ENCODE data around the gene MACF1.
"Not testable (repeated sequence)": the region's sequence is repeated elsewhere in the genome, so short reads cannot be mapped to it uniquely, and the experiment has no call there.

MACF1 gene

DNA sequence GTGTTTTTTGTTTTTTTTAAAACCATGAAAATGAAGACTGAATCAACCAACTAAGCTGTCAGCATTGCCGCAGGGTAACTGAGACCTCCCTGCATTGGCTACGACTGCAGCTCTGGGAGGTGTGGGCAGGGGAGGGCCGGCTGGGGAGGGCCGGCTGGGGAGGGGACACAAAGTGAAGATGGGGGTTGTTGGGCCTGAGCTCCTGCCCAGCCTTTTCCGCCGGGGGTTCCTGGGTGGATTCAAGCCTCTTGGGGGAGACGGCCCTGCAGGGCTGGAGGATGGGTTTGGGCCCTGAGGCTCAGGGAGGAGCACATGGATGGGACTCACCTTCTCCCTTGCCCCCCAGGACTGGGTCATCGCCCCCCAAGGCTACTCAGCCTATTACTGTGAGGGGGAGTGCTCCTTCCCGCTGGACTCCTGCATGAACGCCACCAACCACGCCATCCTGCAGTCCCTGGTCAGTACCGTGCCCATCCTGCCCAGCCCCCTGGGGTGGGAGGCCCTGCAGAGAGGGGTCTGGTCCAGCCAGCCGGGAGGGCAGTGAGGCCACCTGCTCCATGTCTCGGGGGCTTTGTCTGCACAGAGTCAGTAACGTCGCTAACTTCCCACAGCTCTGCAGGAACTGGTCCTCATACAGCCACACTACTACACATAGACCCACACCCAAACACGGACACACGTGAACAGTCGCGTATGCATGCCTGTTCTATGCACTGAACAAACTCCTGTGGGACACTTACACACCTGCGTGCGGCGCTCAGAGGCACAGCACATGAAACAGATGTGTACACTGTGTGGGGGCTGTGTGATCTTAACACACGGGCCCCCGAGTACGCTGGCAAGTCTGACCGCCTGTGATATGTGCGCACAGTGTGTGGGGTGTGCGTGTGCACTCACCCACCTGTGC, 318.4 kb downstream of the MACF1 start:
- no peak for DNase-seq

DNA sequence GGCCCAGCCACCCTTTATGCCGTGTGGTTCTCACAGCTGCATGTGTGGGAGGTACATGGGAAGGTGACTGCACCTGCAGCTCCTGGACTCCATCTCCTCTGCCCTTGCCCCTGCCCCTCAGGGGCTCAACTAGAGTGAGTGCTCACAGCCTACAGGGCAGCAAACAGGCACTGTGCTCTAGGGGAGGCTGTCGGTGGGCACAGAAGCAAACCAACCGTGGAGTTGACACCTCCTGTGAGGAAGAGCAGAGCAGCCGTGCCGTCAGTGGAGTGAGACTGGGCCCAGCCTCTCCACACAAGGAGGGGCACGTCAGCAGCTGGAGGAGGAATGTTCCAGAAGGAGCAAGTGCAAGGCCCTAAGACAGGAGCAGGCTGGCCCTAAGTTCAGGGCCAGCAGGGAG, 319.7 kb downstream of the MACF1 start:
- no peak for DNase-seq

DNA sequence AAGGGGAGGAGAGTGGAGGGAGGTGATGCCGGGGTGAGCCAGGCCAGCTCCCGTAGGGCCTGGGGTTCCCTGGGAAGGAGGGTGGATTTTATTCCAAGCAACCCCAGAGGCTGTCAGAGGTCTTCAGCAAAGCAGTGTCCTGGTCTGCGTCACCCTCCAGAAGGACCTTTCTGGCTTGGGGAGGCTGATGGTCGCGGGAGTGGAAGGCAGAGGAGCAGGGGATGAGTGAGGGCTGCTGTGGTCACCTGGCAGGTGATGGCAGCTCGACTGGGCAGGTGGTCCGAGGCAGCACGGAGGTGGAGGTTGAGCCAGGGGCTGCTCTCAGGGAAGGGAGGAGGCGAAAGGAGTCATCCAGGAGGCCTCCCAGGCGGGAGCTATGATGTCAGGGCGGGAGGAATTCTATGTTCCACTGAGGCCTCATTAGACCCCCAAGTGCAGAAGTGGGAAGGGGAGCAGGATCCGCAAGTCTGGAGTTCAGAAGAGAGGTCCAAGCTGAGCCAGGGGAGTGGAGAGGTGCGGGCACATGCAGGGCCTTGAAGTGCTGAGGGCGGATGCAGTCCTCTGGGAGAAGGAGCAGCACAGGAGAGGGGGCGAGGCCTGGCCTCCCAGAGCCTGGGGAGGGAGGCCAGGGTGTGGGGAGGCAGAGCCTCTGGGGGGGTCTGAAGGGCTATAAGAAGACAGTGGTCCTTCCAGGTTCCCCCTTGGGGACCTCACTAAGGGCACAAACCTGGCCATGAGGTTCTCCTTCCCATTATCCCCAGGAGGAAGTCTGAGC, 320.3 kb downstream of the MACF1 start:
- no peak for DNase-seq

DNA sequence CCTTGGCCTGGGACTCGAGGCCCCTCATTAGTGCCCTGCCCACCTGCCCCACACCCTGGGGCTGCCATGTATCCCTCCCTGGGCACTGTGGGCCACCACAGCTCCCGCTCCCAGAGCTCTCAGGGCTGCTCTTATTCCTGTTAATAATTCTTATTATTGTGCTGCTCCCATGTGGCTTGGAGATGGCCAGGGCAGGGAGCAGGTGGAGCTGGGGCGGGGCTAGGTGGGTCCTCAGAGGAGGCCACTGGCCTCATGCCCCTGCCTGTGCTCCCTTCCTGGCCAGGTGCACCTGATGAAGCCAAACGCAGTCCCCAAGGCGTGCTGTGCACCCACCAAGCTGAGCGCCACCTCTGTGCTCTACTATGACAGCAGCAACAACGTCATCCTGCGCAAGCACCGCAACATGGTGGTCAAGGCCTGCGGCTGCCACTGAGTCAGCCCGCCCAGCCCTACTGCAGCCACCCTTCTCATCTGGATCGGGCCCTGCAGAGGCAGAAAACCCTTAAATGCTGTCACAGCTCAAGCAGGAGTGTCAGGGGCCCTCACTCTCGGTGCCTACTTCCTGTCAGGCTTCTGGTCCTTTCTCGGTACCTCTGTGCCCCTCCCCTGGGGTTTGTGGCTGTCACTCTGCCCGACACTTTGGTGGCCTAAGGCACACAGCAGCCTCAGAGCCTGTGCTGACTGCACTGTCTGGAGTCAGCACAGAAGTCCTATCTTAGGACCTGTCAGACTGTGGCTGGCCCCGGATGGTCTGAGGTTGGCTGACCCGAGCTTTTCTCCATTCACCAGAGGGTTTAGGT, 321.1 kb downstream of the MACF1 start:
- DNase-seq: no peak

DNA sequence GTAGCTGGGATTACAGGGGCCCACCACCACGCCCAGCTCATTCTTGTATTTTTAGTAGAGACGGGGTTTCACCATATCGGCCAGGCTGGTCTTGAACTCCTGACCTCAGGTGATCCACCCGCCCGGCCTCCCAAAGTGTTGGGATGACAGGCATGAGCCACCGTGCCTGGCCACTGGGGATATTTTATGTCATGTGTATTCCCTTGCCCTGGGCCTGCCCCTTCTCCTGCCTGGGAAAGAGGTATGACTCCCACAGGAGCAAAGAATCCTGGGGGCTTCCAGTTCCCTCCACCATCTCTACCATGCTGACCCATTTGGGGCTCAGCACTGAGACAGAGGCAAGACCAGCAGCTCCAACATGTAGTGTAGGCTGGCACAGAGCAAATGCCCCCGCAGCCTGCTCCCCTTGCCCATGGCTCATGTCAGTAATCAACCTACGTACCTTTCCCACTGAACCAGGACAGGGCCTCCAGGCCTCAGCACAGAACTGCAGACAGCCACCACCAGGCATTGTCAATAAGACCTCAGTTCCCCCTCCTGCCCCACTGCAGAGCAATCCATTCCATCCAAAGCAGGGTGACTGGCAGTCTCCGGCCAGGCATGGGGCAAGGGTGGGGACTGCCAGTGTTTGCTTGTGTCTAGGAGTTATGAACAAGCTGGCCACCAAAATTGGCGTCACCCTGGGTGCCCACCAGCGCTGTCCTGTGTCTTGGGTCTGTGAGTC, 322.1 kb downstream of the MACF1 start:
- DNase-seq: no peak

DNA sequence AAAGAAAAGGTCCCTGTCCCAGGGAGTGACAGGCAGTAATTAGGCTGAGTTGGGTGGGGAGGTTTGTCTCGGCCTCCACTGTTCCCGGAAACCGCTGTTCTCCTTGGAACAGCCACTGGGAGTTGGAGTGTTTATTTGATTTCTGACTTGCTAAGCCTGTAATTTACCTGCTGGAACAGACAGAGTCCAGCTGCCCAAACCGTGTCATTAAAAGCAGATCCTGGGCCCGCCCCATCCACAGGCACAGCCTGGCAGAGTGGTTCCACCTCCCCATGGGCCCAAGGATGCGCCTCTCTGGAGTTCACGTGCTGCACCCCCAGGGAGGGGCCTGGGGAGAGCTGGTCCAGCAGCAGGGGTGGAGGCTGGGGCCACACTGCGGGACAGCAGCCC, 322.7 kb downstream of the MACF1 start:
- DNase-seq: not testable (repeated sequence)

DNA sequence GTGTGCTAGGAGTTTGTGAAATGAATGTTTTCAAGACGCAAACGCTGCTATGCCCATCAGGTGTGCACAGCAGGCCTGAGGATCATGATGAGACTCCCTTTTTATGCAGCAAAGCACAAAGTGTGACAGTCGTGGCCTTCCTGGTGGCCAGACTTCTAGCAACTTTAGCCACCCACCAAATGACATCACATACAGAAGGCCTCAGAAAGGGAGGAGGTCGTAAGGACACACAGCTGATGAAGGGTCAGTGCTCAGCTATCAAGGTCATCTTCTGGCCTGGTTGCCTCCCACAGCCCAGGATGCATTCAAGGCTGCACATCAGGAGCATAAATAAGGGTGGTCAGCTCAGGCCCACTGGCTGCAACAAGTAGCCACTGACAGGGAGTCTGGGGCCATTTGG, 323.6 kb downstream of the MACF1 start:
- no peak for DNase-seq

DNA sequence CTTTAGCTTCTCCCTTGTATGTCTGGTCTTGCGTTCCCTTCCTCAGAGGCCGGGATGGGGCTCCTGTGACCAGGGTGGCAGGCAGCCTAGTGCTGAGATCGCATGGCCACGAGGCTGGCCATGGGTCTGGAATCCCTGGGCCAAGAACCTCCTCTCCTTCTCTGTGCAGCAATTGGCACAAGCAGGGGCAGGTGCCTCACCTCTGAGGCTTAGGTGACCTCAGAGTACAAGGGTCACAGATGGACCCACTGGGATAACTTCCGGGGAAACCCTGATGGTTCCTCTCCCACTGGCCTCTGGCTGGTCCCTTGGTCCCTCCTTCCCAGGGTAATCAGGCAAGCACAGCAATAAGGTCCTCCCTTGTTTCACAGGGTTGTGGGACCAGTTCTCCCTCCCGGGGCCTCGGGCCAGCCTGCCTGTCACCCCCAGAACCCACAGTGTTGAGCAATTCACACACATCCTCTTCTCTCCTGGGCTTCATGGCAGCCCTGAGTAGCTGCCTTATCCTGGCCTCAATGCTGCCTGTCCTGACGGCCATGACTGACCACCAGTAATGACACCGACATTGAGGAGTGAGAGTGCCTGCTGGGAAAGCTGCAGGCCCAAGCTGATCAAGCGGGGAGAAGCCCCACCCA, 325.5 kb downstream of the MACF1 start:
- DNase-seq: no peak

DNA sequence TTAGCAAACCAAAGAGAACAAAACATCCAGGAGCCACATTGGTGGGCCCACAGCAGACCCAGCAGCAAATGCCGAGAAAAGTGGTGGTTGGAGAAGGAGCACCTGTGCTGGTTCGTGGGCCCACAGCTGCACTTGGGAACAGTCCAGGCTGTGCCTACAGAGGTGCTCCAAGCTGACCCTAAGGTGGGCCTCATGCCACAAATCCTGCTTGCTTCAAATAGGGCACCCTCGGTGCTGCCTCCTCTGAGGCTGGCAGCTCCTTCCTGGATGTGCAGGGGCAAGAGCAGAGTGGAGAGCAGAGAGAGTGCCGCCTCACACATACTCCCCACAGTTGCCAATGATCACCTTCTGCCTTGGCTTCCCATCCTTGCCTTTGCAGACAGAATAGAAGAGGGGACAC, 327.0 kb downstream of the MACF1 start:
- DNase-seq: no peak

DNA sequence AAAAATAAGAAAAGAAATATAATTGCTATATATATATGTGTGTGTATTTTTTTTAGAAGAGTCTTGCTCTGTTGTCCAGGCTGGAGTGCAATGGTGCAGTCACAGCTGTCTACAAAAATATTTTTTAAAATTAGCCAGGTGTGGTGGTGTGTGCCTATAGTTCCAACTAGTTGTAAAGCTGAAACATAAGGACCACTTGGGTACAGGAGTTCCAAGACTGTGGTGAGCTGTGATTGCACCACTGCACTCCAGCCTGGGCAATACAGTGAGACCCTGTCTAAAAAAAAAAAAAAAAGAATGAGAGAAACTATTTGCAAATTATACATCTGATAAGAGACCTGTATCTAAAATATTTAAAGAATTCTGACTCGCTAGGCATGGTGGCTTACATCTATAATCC, 328.9 kb downstream of the MACF1 start:
- no peak for DNase-seq
